Type B pancreatic cell (in vitro differentiated cells): Measurements from ENCODE around the gene SF3B2. TPM values are rescaled to one million over a fixed set of nuclear protein-coding genes. Genes with fewer than 3 reads are reported as not detected.
"Not testable (repeated sequence)": the region's sequence is repeated elsewhere in the genome, so short reads cannot be mapped to it uniquely, and the experiment has no call there.

Experiments
- DNase-seq: peaks from one replicate; pipeline ENCODE4 v3.0.0; 2021; ENCODE audit warnings: mixed read lengths; ENCODE audit not compliant: unreplicated experiment; ENCODE audit errors: extremely low spot score
- H3K27ac Mint-ChIP-seq: 2 replicates; pipeline ENCODE4 v1.8.0; 2021; ENCODE audit warnings: mild to moderate bottlenecking, mixed read lengths
- H3K27me3 Mint-ChIP-seq: 2 replicates; pipeline ENCODE4 v1.8.0; 2021; ENCODE audit warnings: mixed read lengths
- H3K36me3 Mint-ChIP-seq: 2 replicates; pipeline ENCODE4 v1.8.0; 2021; ENCODE audit warnings: mixed read lengths
- H3K4me1 Mint-ChIP-seq: one replicate; pipeline ENCODE4 v1.8.0; 2021; ENCODE audit warnings: mixed read lengths; ENCODE audit not compliant: unreplicated experiment
- H3K4me3 Mint-ChIP-seq: 2 replicates; pipeline ENCODE4 v1.8.0; 2021; ENCODE audit warnings: mild to moderate bottlenecking, mixed read lengths
- H3K9me3 Mint-ChIP-seq: 2 replicates; pipeline ENCODE4 v1.8.0; 2021; ENCODE audit warnings: mixed read lengths
- total RNA-seq: library from RNA; stranded (reverse); gene quantifications from 2 replicates; pipeline ENCODE4 v1.2.1, GENCODE V29; 2021; ENCODE audit warnings: low replicate concordance
- TF ChIP-seq, protein P1 (sequence below): fragments of 200-600 bp; sonication (generic); conservative IDR thresholded peaks from 2 replicates; pipeline ENCODE4 v1.5.0; 2021; ENCODE audit warnings: antibody characterized with exemption, mild to moderate bottlenecking

SF3B2 gene
- total RNA-seq, 1 donor from 2014 or later = 210 TPM

DNA sequence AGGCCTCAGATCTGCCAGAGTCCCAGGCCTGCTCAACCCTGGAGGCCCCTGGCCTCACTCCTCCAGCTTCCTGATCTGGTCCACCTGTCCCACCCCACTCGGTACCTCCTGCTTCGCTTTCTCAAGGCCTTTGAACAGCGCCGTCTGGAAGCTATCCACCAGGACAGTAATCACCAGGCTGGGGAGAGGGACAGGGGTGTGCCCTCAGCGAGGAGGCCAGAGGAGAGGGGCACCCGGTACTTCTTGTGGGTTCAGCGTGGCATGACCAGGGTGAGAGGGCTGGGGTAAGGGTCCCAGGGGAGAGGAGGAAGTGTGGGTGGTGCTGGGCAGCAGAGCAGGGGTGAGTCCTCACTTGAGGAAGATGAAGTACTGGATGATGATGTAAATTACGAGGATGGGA is 32.0 kb upstream of the SF3B2 start:
- Mint-ChIP-seq H3K4me1 (no peaks in the 10 kb centered on the region), H3K4me3 (no peak overlapping the region), H3K27me3 (peaks cover 15% of the 10 kb centered on the region), H3K27ac (no peak overlapping the region), H3K9me3 (no peaks in the 10 kb centered on the region), H3K36me3 (no peaks in the 10 kb centered on the region)
- no peak for DNase-seq
- TF ChIP-seq, protein P1, sequence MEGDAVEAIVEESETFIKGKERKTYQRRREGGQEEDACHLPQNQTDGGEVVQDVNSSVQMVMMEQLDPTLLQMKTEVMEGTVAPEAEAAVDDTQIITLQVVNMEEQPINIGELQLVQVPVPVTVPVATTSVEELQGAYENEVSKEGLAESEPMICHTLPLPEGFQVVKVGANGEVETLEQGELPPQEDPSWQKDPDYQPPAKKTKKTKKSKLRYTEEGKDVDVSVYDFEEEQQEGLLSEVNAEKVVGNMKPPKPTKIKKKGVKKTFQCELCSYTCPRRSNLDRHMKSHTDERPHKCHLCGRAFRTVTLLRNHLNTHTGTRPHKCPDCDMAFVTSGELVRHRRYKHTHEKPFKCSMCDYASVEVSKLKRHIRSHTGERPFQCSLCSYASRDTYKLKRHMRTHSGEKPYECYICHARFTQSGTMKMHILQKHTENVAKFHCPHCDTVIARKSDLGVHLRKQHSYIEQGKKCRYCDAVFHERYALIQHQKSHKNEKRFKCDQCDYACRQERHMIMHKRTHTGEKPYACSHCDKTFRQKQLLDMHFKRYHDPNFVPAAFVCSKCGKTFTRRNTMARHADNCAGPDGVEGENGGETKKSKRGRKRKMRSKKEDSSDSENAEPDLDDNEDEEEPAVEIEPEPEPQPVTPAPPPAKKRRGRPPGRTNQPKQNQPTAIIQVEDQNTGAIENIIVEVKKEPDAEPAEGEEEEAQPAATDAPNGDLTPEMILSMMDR = no peak

DNA sequence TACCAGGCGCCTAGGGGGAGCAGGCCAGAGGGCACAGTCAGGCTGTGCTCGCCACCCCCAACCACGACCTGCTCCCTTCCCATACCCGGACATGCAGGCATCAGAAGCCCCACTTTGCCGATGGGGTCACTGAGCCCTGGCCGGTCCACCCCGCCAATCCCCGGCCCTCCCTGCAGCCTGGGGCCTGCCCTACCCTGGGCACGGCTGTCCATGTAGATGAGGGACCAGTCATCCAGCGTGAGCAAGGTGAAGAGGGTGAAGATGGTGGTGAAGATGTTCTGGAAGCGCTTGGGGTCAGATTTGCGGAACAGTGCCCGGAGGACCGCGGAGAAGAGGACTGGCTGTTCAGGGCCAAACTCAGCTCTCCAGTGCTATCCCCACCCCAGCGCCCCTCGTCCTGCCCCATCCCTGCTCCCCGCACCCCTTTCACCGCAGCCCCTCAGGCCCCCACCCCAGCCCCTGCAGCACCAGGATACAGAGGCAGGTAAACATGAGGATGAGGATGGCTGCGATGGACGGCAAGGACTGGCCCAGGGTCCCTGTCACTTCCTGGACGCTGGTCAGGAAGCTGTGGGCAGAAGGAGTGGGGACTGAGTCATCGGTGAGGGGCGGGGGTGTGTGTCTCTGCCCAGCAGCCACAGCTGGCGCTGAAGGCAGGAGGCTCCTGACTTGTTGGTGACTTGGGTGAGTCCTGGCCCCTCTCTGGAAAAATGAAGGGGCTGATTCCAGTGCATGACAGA is 31.4 kb upstream of the SF3B2 start:
- H3K4me1 Mint-ChIP-seq = no peaks in the 10 kb centered on the region
- peaks cover 18% of the 10 kb centered on the region for H3K27me3 Mint-ChIP-seq

DNA sequence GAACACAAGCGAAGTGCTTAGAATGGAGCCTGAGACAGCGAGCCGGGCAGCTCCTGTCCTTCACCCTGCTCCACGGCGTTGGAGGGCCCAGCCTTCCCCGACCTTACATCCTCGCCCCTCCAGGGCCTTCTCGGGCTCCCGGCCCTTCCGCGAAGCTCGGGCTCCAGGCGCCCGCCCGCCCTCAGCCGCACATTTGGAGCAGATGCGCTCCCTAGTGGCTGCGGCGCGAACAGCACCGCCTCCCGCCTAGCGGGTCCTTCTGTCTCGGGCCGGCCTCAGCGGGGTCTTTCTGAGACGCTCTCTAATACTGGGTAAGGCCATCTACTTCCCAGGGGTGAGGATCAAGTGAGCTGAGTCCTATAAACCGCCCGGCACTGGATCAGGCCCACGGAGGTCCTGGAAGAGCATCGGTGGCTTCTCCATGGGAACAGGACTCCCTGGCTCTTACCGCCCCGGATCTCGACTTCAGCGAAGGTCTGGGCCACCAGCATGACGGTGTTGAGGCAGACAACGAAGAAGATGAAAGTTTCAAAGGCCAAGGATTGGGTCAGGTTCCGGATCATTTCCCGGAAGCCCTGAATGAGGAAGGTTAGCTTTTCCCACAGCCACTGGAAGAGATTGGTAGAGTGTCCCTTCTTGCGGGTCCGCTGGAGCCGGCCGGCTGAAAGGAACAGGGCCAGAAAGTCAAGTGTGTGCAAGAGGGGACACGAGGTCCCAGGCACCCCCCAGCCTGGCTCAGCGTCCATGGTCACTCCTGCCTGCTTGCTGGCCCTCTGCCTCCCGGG is 29.6 kb upstream of the SF3B2 start:
- Mint-ChIP-seq H3K9me3 (no peaks in the 10 kb centered on the region), H3K4me3 (no peak overlapping the region), H3K4me1 (no peaks in the 10 kb centered on the region), H3K27ac (no peak overlapping the region), H3K36me3 (no peaks in the 10 kb centered on the region), H3K27me3 (peaks cover 18% of the 10 kb centered on the region)
- DNase-seq = peak; percentile 86
- TF ChIP-seq, protein P1 = peak; percentile 93

More for the DNA sequence above, 31.4 kb upstream of the SF3B2 start:
- no peak overlapping the region for H3K4me3 Mint-ChIP-seq
- TF ChIP-seq, protein P1 = no peak
- no peak for DNase-seq
- H3K27ac Mint-ChIP-seq = no peak overlapping the region
- no peaks in the 10 kb centered on the region for H3K36me3 Mint-ChIP-seq
- H3K9me3 Mint-ChIP-seq = no peaks in the 10 kb centered on the region

DNA sequence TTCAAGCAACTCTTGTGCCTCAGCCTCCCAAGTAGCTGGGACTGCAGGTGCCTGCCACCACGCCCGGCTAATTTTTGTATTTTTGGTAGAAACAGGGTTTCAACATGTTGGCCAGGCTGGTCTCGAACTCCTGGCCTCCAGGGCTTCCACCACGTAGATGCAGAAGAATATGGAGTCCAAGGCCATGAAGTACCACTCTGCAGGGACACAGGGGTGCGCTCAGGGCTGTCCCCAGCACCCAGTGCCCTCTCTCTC is 29.1 kb upstream of the SF3B2 start:
- H3K4me1 Mint-ChIP-seq, DNase-seq, H3K9me3 Mint-ChIP-seq, H3K27ac Mint-ChIP-seq, H3K36me3 Mint-ChIP-seq, H3K4me3 Mint-ChIP-seq: not testable (repeated sequence)
- H3K27me3 Mint-ChIP-seq = peaks cover 22% of the 10 kb centered on the region

DNA sequence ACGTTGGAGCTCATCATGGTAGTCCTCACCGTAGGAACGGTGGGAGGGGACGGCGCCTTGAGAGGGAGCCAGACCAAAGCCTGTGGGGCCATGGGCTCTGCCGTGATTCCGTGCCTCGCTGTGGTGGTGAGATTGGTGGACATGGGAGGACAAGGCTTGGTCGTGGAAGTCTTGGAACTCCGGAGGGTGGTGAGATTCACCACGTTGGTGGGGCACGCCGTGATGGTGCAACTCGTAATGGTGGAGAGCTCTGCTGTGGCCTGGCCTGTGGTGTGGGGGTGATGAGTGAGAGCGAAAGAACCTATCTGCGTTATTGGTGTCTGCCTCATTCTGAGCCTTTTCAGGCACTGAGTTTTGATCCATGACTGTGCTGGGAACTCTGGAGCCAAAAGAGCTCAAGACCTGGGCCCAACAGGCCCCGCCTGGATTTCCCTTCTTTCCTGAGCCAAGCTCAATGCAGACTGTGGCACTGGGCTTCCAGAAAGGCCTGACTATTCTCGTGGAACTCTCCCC is 26.1 kb upstream of the SF3B2 start, which contains the start of gene CATSPER1:
CATSPER1 (minus strand) TSS at position 463 of the 513 bp plus-strand sequence; CDS start at position 363, 100 bp downstream.
- Mint-ChIP-seq H3K27me3 (peaks cover 25% of the 10 kb centered on the region), H3K9me3 (no peaks in the 10 kb centered on the region), H3K4me1 (no peaks in the 10 kb centered on the region), H3K4me3 (no peak within 1 kb of the TSS), H3K36me3 (no peaks in the 10 kb centered on the region), H3K27ac (no peak within 1 kb of the TSS)
- TF ChIP-seq, protein P1 = no peak
- DNase-seq = no peak
